Measurements from ENCODE around the gene TRHDE. TPM values are rescaled to one million over a fixed set of nuclear protein-coding genes. Genes with fewer than 3 reads are reported as not detected.
A peak's percentile ranks its signal among the peaks of the same experiment; 100 is the strongest.

TRHDE gene, protein sequence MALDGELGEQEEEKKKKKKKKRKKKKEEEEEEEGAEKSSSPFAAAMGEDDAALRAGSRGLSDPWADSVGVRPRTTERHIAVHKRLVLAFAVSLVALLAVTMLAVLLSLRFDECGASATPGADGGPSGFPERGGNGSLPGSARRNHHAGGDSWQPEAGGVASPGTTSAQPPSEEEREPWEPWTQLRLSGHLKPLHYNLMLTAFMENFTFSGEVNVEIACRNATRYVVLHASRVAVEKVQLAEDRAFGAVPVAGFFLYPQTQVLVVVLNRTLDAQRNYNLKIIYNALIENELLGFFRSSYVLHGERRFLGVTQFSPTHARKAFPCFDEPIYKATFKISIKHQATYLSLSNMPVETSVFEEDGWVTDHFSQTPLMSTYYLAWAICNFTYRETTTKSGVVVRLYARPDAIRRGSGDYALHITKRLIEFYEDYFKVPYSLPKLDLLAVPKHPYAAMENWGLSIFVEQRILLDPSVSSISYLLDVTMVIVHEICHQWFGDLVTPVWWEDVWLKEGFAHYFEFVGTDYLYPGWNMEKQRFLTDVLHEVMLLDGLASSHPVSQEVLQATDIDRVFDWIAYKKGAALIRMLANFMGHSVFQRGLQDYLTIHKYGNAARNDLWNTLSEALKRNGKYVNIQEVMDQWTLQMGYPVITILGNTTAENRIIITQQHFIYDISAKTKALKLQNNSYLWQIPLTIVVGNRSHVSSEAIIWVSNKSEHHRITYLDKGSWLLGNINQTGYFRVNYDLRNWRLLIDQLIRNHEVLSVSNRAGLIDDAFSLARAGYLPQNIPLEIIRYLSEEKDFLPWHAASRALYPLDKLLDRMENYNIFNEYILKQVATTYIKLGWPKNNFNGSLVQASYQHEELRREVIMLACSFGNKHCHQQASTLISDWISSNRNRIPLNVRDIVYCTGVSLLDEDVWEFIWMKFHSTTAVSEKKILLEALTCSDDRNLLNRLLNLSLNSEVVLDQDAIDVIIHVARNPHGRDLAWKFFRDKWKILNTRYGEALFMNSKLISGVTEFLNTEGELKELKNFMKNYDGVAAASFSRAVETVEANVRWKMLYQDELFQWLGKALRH
- total RNA-seq, result under 0.01 TPM in 2 replicates

DNA sequence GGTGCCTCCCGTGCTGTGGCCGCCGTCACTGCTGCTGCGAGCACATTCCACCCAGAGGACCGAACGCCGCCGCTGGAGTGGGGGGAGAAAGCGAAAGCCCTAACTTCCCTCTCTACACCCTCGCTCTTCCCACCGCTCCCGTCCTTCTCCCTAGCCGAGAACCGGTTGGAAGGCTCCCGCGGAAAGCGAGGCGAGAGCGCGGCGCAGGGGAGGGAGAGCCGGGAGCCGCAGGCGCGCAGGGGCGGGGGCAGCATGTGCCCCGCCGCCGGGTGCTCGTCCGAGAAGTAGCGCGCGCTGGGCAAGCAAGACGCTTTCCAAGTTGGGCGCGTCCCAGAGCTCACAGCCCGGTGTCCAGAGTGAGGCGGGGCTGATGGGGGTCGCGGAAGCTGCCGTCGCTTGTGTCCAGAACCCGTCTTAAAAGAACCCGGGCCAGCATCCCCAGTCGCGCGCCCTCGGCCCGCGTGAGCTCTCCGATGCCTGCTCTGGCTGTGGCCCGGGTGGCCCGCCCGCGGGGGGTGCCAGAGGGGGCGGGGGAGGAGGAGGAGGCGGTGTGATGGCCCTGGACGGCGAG lies at the start of gene TRHDE:
Gene TRHDE (plus strand): TSS at position 280 of the 571 bp plus-strand sequence. CDS start 274 bp downstream, at position 554.
- DNase-seq (ENCODE audit: low read depth in 2 of 2), result peak in 1 of 2 donors; percentile 9

DNA sequence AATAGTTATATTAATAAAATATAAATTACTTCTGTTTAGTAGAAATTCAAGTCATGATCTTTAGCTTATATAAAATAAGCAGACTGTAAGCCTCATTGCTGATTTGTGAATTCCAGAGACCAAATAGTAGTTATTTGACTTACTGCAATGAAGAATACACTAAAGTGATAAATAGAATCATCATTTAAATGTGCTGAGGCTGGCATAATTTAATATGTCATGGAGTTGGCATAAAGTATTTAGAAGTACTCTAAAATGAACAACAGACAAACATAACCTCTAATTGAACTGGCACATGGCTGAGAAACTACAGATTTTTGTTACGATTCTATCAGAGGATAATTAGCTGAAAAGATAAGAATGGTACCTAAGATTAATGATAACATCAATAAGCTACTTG lies 45.7 kb upstream of the TRHDE start:
- DNase-seq (ENCODE audit: low read depth in 2 of 2), result no peak

DNA sequence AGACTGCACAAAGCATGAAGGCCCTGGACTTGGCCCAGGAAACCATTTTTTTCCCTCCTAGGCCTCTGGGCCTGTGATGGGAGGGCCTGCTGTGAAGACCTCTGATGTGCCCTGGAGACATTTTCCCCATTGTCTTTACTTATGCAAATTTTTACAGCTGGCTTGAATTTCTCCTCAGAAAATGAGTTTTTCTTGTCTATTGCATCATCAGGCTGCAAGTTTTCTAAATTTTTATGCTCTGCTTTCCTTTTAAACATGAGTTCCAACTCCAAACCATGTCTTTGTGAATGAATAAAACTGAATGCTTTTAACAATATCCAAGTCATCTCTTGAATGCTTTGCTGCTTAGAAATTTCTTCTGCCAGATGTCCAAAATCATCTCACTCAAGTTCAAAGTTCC lies 43.7 kb upstream of the TRHDE start:
- DNase-seq (ENCODE audit: low read depth in 2 of 2), result no peak

DNA sequence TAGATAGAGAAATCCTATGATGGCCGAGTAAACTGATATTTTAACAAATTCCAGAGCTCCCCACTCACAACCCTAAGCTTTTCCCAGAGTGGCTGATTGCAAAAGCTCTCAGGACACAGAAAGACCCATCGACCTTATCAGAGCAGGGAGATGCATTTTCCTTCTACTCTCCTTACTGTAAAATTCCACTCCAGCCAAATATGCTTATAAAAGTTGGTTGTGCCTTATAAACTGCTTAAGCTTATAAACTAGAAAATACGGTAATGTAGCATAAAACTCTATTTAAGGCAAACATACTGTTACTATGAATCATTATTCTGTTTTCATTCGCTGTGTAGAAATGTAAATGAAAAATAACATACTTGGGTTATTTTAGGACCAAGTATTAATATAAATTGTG lies 41.6 kb upstream of the TRHDE start:
- DNase-seq (ENCODE audit: low read depth in 2 of 2), result no peak

DNA sequence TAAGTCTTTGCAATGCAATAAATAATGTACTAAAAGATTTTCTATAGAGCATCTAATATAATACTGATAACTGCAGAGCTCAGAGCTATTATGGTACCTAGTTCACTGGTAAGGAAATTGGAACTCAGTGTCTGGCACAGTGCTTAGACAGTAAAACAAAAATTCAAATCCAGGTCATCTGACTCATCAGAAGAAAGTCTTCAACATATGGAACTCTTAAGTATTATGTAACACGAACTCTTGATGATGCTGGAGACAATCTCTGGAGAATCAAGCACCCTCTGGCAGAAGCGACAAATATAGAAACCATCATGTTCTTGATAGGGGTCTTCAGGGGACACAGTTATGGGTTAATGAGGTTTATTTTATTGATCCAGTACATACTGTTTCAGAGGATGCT lies 37.3 kb upstream of the TRHDE start:
- no peak for DNase-seq (ENCODE audit: low read depth in 2 of 2)

DNA sequence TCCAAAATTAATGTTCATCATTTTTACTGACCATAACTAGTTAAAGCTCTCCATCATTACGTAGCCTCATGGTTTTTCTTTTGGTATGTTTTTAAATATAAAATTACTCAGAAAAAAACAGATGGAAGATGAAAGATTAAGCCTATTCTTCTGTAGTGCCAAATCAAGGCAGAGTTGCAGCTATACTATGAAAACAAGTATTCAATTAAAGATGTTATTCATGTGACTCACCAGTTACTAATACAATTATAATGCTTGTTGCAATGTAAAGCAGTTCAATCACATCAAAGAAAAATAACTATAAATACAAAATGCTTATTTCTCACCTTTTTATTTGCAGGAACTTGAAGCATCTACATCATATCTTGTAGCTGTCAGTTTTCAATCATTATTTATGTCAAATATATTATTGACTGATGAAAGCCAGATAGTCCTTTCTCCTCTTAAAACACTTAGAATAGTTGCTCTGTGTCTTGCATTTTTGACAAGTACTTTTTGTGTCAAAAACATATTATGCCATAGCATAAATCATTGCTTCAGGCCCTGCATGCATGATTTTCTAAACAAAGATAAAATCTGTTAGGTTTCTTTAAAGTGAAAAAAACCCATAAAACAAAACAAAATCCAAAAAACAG lies 36.0 kb upstream of the TRHDE start:
- no peak for DNase-seq (ENCODE audit: low read depth in 2 of 2)

DNA sequence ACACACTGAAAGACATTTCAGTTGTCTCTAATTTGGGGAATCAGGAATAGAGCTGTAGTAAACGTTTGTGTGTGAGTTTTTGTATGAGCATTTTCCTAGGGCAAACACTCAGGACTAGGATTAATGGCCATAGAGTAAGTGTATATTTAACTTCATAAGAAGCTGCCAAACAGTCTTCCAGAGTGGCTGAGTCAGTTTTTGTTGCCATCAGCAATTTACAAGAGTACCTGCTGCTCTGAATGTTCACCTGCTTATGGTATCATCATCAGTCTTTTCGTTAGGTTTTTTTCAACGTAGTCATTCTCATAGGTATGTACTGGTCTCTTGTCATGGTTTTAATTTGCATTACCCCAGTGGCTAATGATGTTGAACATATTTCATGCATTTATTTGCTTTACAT lies 30.6 kb upstream of the TRHDE start:
- DNase-seq (ENCODE audit: low read depth in 2 of 2), result no peak

DNA sequence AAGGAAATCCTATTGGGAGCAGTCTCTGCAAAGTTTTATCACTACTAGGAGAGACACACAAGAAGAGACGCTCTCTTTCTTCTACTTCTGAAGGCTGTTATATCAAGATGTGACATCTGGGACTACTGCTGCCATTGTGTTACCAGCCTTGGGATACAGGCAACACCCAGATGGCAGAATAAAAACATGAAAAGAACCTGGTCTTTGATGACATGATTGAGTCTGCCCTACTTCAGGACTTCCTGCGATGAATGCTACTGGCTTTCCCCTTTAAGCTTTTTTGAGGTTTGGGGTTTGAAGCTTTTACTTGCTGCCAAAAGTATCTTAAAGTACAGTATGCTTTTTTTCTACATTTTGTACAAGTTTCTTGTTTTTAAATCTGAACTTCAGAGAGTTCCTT lies 29.2 kb upstream of the TRHDE start:
- no peak for DNase-seq (ENCODE audit: low read depth in 2 of 2)

DNA sequence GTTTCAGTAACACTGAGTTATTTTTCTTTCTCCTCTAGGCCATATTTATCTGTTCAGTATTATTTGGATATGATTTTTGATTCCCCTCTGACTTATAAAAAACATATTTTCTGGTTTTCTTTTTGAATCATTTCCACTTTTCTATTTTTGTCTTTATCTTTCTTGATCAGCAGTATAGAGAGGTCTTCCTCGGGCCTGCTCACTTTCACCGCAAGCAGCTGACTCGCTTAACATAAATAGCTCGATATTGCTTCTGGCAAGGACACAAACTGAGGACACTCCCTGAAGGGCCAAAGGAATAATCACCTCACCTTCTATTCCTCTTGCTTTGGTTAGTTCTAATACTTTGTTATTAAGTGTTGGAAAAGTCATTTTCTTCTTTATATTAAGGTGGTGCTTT lies 25.8 kb upstream of the TRHDE start:
- DNase-seq (ENCODE audit: low read depth in 2 of 2), result no peak

DNA sequence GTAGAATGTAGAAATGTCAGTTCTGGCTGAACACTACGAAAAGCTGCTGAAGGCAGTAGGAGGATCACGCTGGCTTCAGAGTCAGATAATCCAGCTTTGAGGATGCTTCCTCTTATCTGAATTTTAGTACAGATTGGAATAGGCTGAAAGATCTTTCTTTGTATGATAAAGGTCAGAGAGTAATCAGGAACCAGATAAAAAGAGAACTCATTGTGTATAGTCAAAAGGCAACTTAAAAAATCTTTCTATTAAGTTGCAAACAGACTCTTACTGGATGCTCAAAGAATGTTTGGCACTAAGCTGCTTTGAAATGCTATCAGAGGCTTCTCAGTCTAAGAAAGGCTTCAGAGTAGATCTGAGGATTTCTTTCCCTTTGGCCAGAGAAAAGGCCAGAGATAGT lies 21.8 kb upstream of the TRHDE start:
- DNase-seq (ENCODE audit: low read depth in 2 of 2), result no peak

DNA sequence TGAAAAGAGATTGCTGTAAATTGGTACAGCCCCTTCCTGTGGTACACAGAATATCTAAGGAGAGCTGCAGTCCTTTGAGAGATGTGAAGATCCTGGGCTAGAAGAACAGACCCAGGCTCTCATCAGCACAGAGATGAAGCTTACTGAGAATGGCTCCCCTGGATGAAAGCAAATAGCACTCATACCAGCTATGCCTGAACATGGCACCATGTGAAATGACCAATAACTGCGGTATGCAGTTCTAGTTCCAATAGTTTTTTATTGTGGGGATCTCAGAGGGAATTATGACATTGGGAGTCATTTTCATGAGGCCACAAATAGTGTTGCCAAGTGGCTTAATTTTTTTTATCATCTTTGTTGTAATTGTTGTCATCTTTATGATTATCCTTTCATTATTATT lies 15.4 kb upstream of the TRHDE start:
- no peak for DNase-seq (ENCODE audit: low read depth in 2 of 2)

DNA sequence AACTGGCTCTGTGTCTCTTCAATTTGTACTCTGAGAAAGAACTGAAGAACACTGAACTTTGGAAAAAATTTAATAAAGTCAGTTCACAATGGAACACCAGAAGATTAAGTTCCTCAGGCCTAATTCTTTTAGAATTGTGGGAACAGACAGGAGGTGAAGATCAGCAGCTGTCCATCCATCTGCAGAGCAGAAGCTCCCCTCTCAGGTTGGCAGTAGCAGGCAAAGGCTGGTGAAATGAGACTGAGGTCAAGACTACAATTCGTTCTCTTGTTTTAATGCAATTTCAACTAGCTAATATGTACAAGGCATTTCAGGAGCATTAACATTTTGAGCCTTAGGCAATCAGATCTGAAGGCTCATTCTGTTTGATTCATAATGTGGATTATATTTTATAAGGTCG lies 10.3 kb upstream of the TRHDE start:
- no peak for DNase-seq (ENCODE audit: low read depth in 2 of 2)

DNA sequence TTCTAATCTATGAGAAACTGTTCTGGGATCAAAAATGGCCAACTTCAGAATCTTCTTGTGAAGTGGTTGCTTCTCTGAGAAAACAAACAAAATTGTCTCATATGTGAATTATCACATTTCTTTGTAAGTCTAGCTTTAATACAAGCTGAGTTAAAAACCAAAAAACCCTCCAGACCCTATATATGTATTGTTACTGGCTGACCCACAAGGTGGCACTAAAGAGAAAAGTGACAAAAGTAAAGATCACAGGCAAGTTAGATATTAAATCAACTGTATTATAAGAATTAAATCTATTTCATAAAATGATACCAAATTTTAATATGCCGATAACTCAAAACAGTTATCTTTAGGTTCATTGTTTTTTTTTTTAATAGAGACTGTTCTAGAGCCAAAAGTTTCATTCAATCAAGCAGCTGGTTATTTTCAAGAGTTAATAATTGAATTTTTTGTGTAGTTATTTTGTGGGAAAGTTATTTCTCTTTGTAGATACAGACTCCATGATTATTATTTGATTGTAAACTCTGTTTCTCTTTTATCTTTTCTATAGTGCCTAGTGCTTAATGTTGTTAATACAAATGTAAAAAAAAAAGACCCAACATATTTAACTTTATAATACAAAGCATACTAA lies 7.5 kb upstream of the TRHDE start:
- peak in 1 of 2 donors; percentile 9 for DNase-seq (ENCODE audit: low read depth in 2 of 2)

DNA sequence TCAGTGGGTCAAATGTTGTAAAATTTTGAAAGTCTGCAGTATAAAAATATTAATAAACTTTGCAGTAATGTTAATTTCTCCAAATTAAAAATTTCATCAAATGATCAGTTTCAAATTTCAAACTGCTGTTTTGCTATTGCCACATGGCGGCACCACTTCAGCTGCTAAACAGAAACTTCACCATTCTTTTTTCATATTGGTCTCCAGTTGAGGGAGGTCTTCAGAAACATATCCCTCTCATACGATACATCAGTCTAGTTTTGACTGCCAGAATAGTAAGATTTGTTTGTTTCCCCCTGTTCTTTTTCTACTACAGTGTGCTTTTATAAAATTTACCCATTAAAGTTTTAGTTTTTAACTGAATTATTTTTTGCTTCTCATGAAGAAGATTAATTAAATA lies 4.2 kb upstream of the TRHDE start:
- DNase-seq (ENCODE audit: low read depth in 2 of 2), result no peak

DNA sequence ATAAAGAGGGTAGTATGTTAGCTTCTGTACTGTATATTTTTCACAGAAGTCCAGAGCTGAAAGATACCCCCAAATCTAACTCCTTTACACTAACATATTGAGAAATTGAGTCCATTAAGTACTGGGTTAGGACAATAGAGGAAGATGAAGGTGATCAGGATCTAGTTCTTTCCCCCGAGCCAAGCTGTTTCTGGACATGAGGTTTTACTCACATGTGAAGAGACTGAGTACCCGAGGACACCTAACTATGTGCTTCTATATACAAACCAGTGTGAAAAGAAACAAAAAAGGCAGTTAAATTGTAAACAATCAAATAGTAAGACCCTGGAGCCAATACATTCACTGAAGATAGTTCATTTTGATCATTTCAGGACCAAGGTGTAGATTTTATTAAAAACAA lies 3.8 kb upstream of the TRHDE start:
- no peak for DNase-seq (ENCODE audit: low read depth in 2 of 2)

DNA sequence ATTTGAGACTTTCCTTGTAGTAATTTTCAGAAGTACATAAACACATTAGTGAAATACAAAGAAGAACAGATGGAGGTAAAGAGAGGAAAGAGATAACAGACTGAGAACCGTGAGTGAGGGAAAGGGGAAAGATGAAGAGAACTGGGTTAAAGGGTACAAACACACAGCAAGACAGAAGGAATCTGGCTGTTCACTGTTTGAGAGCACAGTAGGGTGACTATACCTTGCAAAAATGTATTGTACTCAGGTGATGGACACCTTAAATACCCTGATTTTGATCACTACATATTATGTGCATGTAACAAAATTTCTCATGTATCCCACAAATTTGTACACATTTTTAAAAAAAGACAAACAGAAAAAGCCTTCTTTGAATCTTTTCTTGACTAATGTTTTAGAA lies 2.7 kb upstream of the TRHDE start:
- DNase-seq (ENCODE audit: low read depth in 2 of 2), result no peak

DNA sequence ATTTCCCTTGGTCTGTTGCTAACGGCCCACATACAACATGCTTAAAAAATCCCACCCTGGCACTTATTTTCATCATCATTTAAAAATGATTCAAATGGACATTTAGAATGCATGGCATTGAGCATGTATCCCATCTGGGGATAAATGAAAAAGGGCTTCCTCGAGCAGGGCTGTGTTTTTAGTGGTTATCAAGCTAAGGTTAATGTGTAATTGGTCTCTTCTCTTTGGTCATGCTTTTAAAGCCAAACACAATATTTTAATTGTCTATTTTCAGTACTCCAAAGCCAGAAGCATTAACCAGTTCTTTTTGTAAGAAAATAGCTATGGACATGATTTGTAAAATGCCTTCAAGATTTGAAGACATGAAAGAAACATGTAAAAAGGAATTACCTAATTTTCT lies 1.9 kb upstream of the TRHDE start:
- no peak for DNase-seq (ENCODE audit: low read depth in 2 of 2)

DNA sequence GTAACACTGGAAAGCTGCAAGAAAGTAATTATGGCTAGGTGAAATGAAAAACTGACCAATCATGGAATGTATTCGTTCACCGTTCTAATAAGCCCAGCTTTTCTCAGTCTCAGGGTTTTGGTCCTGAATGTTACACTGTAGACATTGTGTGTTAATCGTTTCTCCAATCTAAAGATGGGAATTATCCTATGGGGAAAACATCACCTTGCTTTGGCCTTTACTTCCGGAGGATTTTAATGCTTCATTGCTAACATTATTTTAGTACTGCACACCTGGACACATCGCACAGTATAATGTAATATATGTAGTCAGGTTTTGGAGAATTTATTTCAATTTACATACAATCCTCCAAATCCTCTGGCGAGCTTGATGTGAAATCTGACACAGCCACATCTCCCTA lies 1.2 kb upstream of the TRHDE start:
- no peak for DNase-seq (ENCODE audit: low read depth in 2 of 2)

DNA sequence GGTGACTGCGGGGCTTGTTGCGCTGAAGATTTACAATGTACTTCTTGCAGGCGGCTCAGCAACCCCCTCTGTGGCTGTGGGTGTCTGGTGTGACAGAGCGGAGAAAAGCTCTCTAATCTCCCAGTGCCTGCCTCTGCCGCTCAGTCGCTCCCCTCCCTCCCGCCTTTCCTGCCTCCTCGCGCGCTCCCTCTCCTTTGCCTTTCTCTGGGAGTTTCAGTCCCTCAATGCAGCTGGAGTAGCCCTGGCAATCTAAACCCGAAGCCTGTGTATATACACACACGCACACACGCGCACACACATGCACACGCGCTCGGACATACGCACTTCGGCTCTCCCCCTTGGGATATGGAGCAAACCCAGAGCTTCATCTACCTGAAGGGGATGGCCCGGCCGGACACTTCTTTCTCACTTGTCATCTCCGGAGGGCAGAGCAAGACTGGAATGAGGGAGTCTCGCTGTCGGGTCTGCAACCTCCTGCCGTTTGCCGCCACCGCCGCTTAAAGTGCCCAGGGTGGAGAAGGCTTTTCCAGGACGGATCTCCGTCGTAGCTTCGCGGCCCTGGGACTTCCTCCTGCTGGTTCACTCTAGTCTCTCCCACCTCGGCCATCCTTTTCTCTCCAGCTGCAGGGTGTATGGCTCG lies 599 bp upstream of the TRHDE start:
- DNase-seq (ENCODE audit: low read depth in 2 of 2), result no peak

DNA sequence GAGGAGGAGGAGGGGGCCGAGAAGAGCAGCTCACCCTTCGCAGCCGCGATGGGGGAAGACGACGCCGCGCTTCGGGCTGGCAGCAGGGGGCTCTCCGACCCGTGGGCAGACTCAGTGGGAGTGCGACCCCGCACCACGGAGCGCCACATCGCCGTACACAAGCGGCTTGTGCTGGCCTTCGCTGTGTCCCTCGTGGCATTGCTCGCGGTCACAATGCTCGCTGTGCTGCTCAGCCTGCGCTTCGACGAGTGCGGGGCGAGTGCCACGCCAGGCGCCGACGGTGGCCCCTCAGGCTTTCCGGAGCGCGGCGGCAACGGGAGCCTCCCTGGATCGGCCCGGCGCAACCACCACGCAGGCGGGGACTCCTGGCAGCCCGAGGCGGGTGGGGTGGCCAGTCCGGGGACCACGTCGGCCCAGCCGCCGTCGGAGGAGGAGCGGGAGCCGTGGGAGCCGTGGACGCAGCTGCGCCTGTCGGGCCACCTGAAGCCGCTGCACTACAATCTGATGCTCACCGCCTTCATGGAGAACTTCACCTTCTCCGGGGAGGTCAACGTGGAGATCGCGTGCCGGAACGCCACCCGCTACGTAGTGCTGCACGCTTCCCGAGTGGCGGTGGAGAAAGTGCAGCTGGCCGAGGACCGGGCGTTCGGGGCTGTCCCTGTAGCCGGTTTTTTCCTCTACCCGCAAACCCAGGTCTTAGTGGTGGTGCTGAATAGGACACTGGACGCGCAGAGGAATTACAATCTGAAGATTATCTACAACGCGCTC lies 745 bp downstream of the TRHDE start:
- no peak for DNase-seq (ENCODE audit: low read depth in 2 of 2)

Data from dermis microvascular lymphatic vessel endothelial cell (primary cell).